HCT116 (cell line): Measurements from ENCODE around the gene SCN8A. TPM values are rescaled to one million over a fixed set of nuclear protein-coding genes. Genes with fewer than 3 reads are reported as not detected.

Experiments used
- ATAC-seq: fragments of 200-7000 bp; cut with Tn5 transposase; 2 replicates; pipeline ENCODE4 v1.9.1; 2020; ENCODE audit warnings: mild to moderate bottlenecking, moderate library complexity
- BruUV-seq: library from RNA; stranded (reverse); fragments of 400-500 nt; replicated peaks from 2 replicates; lab custom pipeline; 2021; lab: Mats Ljungman, UMichigan
- CTCF ChIA-PET: fragments of 300-600 bp; sonication (Branson Sonifier 250); formaldehyde crosslinking; loops from one replicate; lab custom pipeline; 2021; ENCODE audit warnings: antibody characterized with exemption; lab: Charles Lee
- POLR2A ChIA-PET: fragments of 300-600, 350-600 bp; sonication (Branson Sonifier 250); formaldehyde crosslinking; loops from one replicate; lab custom pipeline; 2021; ENCODE audit warnings: antibody characterized with exemption; lab: Charles Lee
- RAD21 ChIA-PET, 2 experiments: fragments of 300-600 bp; sonication (Branson Sonifier 250); formaldehyde crosslinking; loops; one replicate each; lab custom pipeline; 2023; ENCODE audit warnings: low total read pairs in 2 of 2; ENCODE audit not compliant: uncharacterized antibody in 2 of 2, unreplicated experiment in 2 of 2, low non-redundant PET in 1 of 2; lab: Charles Lee
- DNase-seq: peaks from one replicate; pipeline ENCODE4 v3.0.0-alpha.2; 2010; ENCODE audit warnings: low read depth, low spot score
- H2AFZ ChIP-seq: fragments of 200-600 bp; shearing (Covaris generic), sonication (generic); 2 replicates; pipeline ENCODE4 v1.6.1; 2017; ENCODE audit warnings: low read depth, mixed run types, mixed read lengths, antibody characterized with exemption, low read length; ENCODE audit not compliant: poor library complexity, severe bottlenecking
- H3K27ac ChIP-seq: 2 replicates; pipeline ENCODE4 v1.5.1; 2012; ENCODE audit warnings: low read depth, low read length
- H3K27me3 ChIP-seq: fragments of 200-600 bp; sonication (generic); 2 replicates; pipeline ENCODE4 v1.6.1; 2016; ENCODE audit warnings: mixed run types, low read length, mixed read lengths; ENCODE audit not compliant: insufficient read depth
- H3K36me3 ChIP-seq, 2 experiments: fragments of 200-500 bp in 1 of 2; fragments of 200-600 bp in 1 of 2; sonication (Bioruptor generic) in 1 of 2; sonication (generic) in 1 of 2; 2 replicates each; pipeline versions ENCODE4 v1.5.1 to v1.6.1; 2014 to 2016; ENCODE audit warnings: low read length in 2 of 2, inconsistent platforms in 1 of 2, mixed read lengths in 1 of 2, mixed run types in 1 of 2; ENCODE audit not compliant: insufficient read depth in 2 of 2, control insufficient read depth in 1 of 2
- H3K4me1 ChIP-seq, 2 experiments: fragments of 200-600 bp in 1 of 2; sonication (generic) in 1 of 2; 2 replicates each; pipeline versions ENCODE4 v1.5.1 to v1.6.1; 2012 to 2017; ENCODE audit warnings: low read length in 2 of 2, inconsistent platforms in 1 of 2, mild to moderate bottlenecking in 1 of 2, mixed read lengths in 1 of 2, mixed run types in 1 of 2, moderate library complexity in 1 of 2; ENCODE audit not compliant: insufficient read depth in 2 of 2, control insufficient read depth in 1 of 2
- H3K4me2 ChIP-seq: fragments of 200-600 bp; sonication (generic); 2 replicates; pipeline ENCODE4 v1.6.1; 2017; ENCODE audit warnings: mixed run types, low read length, mixed read lengths
- H3K4me3 ChIP-seq, 2 experiments: fragments of 200-600 bp in 1 of 2; sonication (generic) in 1 of 2; replicated peaks in 1 of 2; 2 replicates each; pipeline ENCODE4 v1.5.1; 2011 to 2016; ENCODE audit warnings: low read length in 2 of 2, control low read depth in 1 of 2, low read depth in 1 of 2, mild to moderate bottlenecking in 1 of 2, mixed read lengths in 1 of 2, mixed run types in 1 of 2
- H3K79me2 ChIP-seq: fragments of 200-600 bp; sonication (generic); 2 replicates; pipeline ENCODE4 v1.6.1; 2017; ENCODE audit warnings: mild to moderate bottlenecking, mixed run types, low read length, moderate library complexity, mixed read lengths; ENCODE audit not compliant: insufficient read depth
- H3K9ac ChIP-seq: fragments of 200-600 bp; sonication (generic); 2 replicates; pipeline ENCODE4 v1.6.1; 2016; ENCODE audit warnings: low read length, mixed read lengths
- H3K9me2 ChIP-seq: fragments of 200-600 bp; sonication (generic), shearing (Covaris generic); 2 replicates; pipeline ENCODE4 v1.6.1; 2017; ENCODE audit warnings: mixed run types, mild to moderate bottlenecking, moderate library complexity; ENCODE audit not compliant: insufficient read depth
- H3K9me3 ChIP-seq, 2 experiments: fragments of 200-500 bp in 1 of 2; fragments of 200-600 bp in 1 of 2; sonication (Bioruptor generic) in 1 of 2; sonication (generic) in 1 of 2; 2 replicates each; pipeline ENCODE4 v1.6.1; 2014 to 2017; ENCODE audit warnings: low read length in 2 of 2, mixed read lengths in 2 of 2, inconsistent platforms in 1 of 2, low read depth in 1 of 2, mild to moderate bottlenecking in 1 of 2, mixed run types in 1 of 2, moderate library complexity in 1 of 2; ENCODE audit not compliant: control insufficient read depth in 1 of 2, insufficient read depth in 1 of 2
- H4K20me1 ChIP-seq: fragments of 200-600 bp; sonication (generic), shearing (Covaris generic); 2 replicates; pipeline ENCODE4 v1.6.1; 2017; ENCODE audit warnings: mixed run types, mild to moderate bottlenecking, moderate library complexity; ENCODE audit not compliant: insufficient read depth
- CBX3 ChIP-seq: IDR thresholded peaks from 2 replicates; pipeline ENCODE4 v1.6.1; 2012; ENCODE audit warnings: low read depth
- EGR1 ChIP-seq: IDR thresholded peaks from 2 replicates; pipeline ENCODE4 v1.6.1; 2012; ENCODE audit warnings: low read depth
- EZH2 ChIP-seq: fragments of 200-600 bp; sonication (generic); IDR thresholded peaks from 2 replicates; pipeline ENCODE4 v1.6.1; 2017; ENCODE audit warnings: antibody characterized with exemption, mixed run types
- EZH2phosphoT487 ChIP-seq: fragments of 200-600 bp; IDR thresholded peaks from 2 replicates; pipeline ENCODE4 v1.6.1; 2018; ENCODE audit warnings: antibody characterized with exemption, borderline replicate concordance
- FOSL1 ChIP-seq: IDR thresholded peaks from 2 replicates; pipeline ENCODE4 v1.6.1; 2012; ENCODE audit warnings: low read depth
- JUND ChIP-seq: IDR thresholded peaks from 2 replicates; pipeline ENCODE4 v1.6.1; 2012
- POLR2A ChIP-seq: IDR thresholded peaks from 2 replicates; pipeline ENCODE4 v1.7.0; 2011; ENCODE audit warnings: borderline replicate concordance; ENCODE audit not compliant: insufficient read depth, insufficient read length; ENCODE audit errors: extremely low read depth
- POLR2AphosphoS5 ChIP-seq: IDR thresholded peaks from 2 replicates; pipeline ENCODE4 v1.6.1; 2011; ENCODE audit warnings: mild to moderate bottlenecking, low read depth, low read length, moderate library complexity
- SIN3A ChIP-seq: IDR thresholded peaks from 2 replicates; pipeline ENCODE4 v1.6.1; 2012; ENCODE audit warnings: low read depth
- SRF ChIP-seq: IDR thresholded peaks from 2 replicates; pipeline ENCODE4 v1.6.1; 2012; ENCODE audit warnings: low read depth
- YY1 ChIP-seq: IDR thresholded peaks from 2 replicates; pipeline ENCODE4 v1.6.1; 2011; ENCODE audit warnings: low read length, low read depth, moderate library complexity, mild to moderate bottlenecking; ENCODE audit not compliant: insufficient replicate concordance; ENCODE audit errors: extremely low read depth
- ZFX ChIP-seq: fragments of 450-650 bp; IDR thresholded peaks from 2 replicates; pipeline ENCODE4 v1.6.1; 2017
- intact Hi-C: fragments of 100-400 bp; cut with micrococcal nuclease; formaldehyde crosslinking; loops from 2 replicates; pipeline ENCODE4 v1.10.0; 2022
- total RNA-seq: library from RNA; stranded (reverse); gene quantifications from one replicate; pipeline ENCODE4 v1.2.1, GENCODE V29; 2021; ENCODE audit not compliant: unreplicated experiment
- TF ChIP-seq, protein P1 (sequence below): IDR thresholded peaks from 2 replicates; pipeline ENCODE4 v1.6.1; 2012
- TF ChIP-seq, protein P2 (sequence below): IDR thresholded peaks from 2 replicates; pipeline ENCODE4 v1.6.1; 2012; ENCODE audit warnings: low read depth
- TF ChIP-seq, protein P3 (sequence below): IDR thresholded peaks from 2 replicates; pipeline ENCODE4 v1.6.1; 2012

The SCN8A gene
- total RNA-seq, 1 experiment from 2014 or later = 7.1 TPM

DNA sequence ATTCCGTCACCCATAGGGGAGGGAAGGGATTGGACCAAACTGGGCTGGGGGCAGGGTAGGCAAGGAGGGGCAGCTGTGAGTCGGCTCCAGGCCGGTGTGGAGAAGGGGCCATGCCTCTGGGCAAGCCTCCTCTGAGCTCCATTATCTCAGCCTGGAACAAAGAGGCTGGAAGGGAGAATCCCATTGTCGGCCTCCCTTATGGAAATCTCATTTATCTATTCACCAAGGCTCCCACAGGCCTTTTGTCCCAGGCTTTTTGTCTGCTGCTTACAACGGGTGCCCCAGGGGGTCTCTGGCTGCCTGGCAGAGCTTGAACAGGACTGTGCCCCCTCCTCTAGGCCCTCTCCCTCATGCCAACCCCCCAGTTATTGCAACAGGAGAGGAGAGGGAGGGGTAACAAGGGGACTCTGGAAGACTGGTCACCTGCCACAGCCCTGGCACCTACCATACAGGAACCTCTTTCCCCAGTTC, 238.0 kb downstream of the SCN8A start:
- Histone ChIP-seq H3K79me2 (no peaks in the 10 kb centered on the region), H3K9ac (no peak overlapping the region), H3K36me3 (no peaks in the 10 kb centered on the region), H3K9me2 (no peaks in the 10 kb centered on the region), H3K27ac (no peak overlapping the region), H4K20me1 (no peaks in the 10 kb centered on the region), H2AFZ (no peak overlapping the region), H3K4me2 (no peak overlapping the region), H3K9me3 (no peaks in the 10 kb centered on the region), H3K27me3 (peaks cover 24% of the 10 kb centered on the region; the same call in 1 of the 2 replicates), H3K4me3 (no peak overlapping the region), H3K4me1 (peaks cover 8 to 15% of the 10 kb centered on the region in 2 experiments)
- no TSS peak for BruUV-seq
- ChIA-PET CTCF (interaction anchor here (1.1 kb wide), 1 partner anchor 46 kb away, joined by 3 read pairs; no protein-coding TSS in a partner anchor), POLR2A (no interaction called here), RAD21 (no interaction called here)
- DNase-seq (no peak), ATAC-seq (no peak)
- TF ChIP-seq CBX3 = no peak
- TF ChIP-seq EZH2 = no peak
- TF ChIP-seq SIN3A = no peak
- TF ChIP-seq, protein P1, sequence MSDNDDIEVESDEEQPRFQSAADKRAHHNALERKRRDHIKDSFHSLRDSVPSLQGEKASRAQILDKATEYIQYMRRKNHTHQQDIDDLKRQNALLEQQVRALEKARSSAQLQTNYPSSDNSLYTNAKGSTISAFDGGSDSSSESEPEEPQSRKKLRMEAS = no peak
- no peak for TF ChIP-seq EZH2phosphoT487
- TF ChIP-seq YY1 = no peak
- TF ChIP-seq, protein P2, sequence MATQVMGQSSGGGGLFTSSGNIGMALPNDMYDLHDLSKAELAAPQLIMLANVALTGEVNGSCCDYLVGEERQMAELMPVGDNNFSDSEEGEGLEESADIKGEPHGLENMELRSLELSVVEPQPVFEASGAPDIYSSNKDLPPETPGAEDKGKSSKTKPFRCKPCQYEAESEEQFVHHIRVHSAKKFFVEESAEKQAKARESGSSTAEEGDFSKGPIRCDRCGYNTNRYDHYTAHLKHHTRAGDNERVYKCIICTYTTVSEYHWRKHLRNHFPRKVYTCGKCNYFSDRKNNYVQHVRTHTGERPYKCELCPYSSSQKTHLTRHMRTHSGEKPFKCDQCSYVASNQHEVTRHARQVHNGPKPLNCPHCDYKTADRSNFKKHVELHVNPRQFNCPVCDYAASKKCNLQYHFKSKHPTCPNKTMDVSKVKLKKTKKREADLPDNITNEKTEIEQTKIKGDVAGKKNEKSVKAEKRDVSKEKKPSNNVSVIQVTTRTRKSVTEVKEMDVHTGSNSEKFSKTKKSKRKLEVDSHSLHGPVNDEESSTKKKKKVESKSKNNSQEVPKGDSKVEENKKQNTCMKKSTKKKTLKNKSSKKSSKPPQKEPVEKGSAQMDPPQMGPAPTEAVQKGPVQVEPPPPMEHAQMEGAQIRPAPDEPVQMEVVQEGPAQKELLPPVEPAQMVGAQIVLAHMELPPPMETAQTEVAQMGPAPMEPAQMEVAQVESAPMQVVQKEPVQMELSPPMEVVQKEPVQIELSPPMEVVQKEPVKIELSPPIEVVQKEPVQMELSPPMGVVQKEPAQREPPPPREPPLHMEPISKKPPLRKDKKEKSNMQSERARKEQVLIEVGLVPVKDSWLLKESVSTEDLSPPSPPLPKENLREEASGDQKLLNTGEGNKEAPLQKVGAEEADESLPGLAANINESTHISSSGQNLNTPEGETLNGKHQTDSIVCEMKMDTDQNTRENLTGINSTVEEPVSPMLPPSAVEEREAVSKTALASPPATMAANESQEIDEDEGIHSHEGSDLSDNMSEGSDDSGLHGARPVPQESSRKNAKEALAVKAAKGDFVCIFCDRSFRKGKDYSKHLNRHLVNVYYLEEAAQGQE = no peak
- TF ChIP-seq FOSL1 = no peak
- no peak for TF ChIP-seq JUND
- TF ChIP-seq ZFX = no peak
- TF ChIP-seq EGR1 = no peak
- no peak for TF ChIP-seq POLR2A
- TF ChIP-seq, protein P3, sequence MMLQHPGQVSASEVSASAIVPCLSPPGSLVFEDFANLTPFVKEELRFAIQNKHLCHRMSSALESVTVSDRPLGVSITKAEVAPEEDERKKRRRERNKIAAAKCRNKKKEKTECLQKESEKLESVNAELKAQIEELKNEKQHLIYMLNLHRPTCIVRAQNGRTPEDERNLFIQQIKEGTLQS = no peak
- no peak for TF ChIP-seq POLR2AphosphoS5
- TF ChIP-seq SRF = no peak
- intact Hi-C loops = loop anchor here (5.0 kb wide), 2 partner anchors 48 to 148 kb away; no protein-coding TSS in a partner anchor
